HG03460 (cell line): ENCODE data around the gene CUEDC2.
A peak's percentile ranks its signal among the peaks of the same experiment; 100 is the strongest.

Experiments used
- ATAC-seq: cut with Tn5 transposase; IDR thresholded peaks from one replicate; pipeline ENCODE4 v1.9.1; 2021; ENCODE audit not compliant: unreplicated experiment

The CUEDC2 gene

DNA sequence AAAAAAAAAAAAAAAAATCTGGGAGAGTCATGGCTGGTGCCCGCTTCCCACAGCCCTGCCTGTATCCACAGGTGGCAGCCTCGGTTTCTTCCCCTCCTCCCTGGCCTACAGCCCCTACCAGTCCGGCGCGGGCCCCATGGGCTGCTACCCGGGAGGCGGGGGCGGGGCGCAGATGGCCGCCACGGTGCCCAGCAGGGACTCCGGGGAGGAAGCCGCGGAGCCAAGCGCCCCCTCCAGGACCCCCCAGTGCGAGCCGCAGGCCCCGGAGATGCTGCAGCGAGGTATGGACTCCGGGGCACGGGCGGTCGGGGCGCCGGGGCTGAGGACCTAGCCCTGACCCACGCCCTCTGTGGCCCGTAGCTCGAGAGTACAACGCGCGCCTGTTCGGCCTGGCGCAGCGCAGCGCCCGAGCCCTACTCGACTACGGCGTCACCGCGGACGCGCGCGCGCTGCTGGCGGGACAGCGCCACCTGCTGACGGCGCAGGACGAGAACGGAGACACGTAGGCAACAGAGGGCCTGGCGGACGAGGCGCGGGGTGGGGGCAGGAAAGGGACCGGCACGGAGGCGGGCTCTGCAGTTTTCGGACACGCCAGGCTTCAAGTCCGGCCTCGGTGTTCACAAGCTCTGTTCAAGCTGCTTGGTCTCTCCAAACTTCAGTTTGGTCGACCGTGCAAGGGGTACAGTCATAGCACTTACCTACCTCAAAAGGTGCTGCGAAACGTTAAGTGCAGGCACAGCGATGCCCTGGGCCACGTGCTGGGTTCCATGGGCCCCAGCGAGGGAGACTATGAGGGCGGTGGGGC lies 33.0 kb downstream of the CUEDC2 start:
- ATAC-seq = peak; percentile 33

DNA sequence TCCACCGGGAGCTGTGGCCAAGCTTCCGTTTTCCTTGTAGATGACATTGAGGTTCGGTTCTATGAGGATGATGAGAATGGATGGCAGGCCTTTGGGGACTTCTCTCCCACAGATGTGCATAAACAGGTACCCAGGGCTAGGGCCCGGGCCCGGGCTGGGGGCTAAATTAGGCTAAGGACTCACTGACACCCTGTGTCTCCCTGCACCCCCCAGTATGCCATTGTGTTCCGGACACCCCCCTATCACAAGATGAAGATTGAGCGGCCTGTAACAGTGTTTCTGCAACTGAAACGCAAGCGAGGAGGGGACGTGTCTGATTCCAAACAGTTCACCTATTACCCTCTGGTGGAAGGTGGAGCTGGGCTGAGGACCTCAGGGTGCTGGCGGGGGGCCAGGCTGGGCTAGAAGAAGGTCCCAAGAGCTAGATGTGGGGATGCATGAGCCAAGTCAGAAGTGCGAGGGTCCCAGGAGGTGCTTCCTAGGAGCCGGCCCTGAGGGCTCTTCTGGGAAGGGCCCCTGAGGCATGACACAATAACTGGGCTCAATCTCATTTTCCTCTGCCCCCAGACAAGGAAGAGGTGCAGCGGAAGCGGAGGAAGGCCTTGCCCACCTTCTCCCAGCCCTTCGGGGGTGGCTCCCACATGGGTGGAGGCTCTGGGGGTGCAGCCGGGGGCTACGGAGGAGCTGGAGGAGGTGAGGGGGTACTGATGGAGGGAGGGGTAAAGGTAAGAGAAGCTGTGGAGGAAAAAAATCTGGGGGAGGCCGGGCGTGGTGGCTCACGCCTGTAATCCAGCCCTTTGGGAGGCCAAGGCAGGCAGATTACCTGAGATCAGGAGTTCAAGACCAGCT lies 34.0 kb downstream of the CUEDC2 start:
- ATAC-seq = no peak

DNA sequence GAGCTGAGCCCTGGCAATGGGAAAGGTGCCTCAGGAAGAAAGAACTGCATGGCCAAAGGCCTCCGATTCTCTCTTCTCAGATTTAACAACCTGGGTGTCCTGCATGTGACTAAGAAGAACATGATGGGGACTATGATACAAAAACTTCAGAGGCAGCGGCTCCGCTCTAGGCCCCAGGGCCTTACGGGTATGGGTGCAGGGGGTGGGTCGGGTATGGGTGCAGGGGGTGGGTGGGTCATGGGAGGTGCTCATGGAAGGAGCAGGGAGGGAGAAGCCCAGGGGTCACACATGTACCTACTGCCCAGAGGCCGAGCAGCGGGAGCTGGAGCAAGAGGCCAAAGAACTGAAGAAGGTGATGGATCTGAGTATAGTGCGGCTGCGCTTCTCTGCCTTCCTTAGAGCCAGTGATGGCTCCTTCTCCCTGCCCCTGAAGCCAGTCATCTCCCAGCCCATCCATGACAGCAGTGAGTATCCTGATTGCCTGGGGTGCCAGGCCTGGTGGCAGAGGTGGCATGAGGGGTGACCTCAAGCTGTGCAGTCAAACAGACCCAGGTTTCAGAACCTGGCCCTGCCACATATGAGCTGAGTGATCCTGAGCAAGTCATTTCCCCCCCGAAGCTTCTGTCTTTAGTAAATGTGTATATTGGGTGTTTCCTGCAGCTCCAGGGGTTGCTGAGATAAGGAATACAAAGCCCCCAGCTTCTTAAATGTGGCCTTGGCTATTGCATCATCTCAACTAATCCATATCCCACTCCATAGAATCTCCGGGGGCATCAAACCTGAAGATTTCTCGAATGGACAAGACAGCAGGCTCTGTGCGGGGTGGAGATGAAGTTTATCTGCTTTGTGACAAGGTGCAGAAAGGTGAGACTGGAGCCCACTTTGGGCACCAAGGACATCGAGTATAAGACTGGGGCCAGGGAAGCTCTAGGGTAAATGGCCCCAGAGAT lies 34.9 kb downstream of the CUEDC2 start:
- ATAC-seq = no peak

DNA sequence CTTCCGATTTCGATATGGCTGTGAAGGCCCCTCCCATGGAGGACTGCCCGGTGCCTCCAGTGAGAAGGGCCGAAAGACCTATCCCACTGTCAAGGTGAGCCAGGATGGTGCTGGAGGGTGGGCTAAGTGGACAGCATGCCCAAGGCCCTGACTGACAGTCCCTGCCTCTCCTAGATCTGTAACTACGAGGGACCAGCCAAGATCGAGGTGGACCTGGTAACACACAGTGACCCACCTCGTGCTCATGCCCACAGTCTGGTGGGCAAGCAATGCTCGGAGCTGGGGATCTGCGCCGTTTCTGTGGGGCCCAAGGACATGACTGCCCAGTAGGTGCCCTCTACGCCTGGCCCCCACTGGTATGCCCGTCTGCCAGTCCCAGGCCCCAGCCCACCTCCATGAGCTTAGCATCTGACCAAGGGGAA lies 35.6 kb downstream of the CUEDC2 start:
- ATAC-seq = no peak

DNA sequence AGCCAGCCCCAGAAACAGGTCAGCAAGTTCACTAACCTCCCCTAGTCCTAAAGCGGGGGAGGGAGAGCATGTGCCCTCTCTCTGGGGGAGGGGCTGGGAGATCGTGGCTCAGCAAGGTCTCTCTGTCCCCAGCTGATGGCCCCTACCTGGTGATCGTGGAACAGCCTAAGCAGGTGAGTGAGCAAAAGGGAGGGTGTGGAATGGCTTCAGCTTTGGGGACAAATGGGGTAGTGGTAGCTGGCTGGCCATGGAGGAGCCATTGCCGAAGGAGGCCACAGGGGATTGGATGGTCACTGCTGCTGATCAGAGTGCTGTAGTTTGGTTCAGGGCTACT lies 36.1 kb downstream of the CUEDC2 start:
- no peak for ATAC-seq

DNA sequence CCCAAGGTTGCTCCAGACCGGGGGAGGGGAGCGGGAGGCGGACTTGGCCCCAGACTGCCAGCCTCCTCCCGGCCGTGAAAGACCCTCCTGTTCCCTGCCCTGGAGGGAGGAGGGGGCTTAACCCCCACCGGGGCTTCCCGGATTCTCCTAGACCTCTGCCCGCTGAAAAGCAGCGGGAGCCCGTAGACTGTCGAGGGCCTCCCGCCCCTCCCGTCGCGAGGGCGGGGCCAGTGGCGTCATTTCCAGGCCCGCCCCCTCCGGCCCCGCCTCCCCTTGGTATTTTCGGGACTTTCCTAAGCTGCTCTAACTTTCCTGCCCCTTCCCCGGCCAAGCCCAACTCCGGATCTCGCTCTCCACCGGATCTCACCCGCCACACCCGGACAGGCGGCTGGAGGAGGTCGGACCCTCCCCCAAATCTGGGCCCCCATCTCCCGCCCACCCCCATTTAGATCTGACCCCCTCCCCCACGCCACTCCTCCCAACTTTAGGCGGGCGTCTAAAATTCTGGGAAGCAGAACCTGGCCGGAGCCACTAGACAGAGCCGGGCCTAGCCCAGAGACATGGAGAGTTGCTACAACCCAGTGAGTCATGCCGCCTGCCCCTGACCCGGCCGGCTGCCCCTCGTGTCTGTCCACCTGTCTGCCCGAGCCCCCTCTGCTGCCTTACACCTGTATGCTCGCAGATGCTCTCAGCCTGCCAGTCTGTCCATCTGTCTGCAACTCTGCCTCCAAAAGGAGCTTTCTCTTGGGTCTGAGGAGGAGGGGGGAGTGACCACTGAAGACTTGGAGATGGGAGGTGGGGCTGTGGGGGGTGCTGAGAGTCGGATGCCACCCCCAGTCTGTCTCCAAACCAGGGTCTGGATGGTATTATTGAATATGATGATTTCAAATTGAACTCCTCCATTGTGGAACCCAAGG lies 36.7 kb downstream of the CUEDC2 start, which contains the start of gene NFKB2:
Gene NFKB2, plus strand, starts transcription at position 306 of the 917 bp plus-strand sequence. Its CDS starts 255 bp downstream, at position 561.
- ATAC-seq = peak; percentile 31

DNA sequence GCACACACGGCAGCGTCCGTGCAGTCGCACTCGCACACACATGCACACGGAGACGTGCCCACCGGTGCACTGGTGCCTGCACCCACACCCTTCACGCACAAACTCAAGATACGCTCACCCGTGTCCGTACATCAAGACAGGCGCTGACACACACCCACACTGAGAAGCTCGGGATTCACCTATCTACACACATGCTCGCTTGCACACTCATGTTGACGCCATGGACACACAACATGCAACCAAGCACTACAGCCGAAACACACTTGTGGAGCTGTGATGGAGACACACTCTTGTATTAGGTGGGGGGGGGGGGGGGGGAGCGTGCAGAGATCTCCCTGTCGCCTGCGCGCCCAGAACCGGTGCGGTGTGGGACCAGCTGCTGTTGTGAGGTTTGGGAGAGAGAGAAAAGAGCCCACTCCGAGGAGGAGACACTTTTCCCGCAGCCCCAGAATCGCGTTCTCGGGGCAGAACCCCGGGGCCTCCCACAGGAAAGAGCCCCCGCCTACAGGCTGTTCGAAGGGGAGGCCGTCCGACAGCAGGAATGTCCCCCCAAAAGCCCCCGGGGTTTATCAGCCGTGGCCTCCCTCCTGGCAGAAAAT lies 37.5 kb downstream of the CUEDC2 start:
- ATAC-seq = peak; percentile 3

DNA sequence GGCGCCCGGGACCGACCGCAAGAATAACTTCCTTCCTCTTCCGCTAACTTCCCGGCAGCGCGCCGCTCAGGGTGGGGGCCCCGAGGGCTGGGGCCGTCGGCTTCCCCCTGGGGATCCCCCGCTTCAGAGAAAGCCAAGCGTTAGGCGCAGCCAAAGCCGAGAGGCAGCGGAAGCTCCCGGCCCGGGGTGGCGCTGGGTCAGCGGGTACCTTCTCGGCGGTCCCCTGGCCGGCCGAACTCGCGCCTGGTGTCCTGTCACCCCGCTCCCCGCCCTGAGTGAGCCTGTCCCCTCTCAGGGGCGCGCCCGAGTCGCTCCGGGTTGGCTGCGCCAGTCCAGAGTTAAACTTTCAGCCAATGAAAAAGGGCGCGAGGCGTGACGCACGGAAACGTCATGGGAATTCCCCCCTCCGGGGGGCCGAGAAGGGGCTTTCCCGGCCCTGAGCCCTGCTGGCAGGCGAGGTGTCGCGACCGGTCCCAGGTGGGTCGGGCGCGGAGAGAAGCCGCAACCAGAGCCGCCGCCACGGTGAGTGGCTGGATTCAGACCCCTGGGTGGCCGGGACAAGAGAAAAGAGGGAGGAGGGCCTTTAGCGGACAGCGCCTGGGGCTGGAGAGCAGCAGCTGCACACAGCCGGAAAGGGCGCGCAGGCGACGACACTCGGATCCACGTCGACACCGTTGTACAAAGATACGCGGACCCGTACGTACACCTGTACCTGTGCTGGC lies 38.1 kb downstream of the CUEDC2 start:
- peak; percentile 74 for ATAC-seq

DNA sequence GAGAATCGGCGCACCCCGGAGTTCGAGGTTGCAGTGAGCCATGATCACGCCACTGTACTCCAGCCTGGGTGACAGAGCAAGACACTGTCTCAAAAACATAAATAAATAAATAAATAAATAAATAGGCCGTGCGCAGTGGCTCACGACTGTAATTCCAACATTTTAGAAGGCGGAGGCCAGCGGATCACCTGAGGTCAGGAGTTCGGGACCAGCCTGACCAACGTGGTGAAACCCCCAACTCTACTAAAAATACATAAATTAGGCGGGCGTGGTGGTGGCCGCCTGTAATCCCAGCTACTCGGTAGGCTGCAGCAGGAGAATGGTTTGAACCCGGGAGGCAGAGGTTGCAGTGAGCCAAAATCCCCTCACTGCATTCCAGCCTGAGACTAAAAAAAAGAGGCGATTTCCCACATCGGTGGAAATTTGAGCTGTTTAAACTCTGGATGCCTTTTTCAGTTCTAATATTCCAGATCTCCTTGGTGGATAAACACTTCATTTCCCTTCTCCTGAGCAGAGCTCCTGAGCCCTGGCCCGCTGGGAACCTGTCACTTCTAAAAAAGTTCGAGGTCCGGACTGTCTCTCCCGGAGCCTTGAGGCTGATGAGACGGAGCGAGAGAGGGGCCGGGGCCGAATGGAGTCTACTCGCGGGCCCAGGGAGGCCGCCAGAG lies 38.8 kb downstream of the CUEDC2 start:
- ATAC-seq = no peak

DNA sequence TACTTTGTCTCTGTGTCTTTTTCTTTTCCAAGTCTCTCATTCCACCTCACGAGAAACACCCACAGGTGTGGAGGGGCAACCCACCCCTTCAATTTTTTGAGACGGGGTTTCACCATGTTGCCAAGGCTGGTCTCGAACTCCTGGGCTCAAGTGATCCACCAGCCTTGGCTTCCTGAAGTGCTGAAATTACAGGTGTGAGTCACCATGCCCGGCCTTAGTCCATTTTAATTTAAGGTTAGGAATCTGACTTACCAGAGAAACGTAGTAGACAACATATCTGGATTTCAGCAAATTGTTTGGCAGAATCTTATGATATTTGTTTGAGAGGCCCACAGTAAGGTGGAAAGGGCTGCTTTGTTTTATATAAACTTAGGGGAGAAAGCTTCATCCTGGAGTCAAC lies 40.1 kb downstream of the CUEDC2 start:
- ATAC-seq = no peak

DNA sequence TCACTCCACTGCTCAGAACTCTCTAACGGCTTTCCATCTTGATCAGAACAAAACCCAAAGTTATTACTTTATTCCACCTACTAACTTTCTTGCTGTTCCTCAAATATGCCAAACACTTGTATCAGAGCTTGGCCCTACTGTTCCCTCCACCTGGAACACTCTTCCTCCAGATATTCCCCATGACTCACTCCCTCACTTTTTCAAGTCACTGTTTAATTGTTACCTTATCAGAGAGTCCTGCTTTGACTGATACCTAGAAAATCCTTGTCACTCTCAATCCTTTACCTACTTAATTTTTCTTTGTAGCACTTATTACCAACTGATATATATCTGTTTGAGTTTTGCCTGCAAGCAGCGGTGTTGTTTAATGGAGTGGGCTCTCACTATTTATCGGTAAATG lies 42.5 kb downstream of the CUEDC2 start:
- ATAC-seq = no peak

DNA sequence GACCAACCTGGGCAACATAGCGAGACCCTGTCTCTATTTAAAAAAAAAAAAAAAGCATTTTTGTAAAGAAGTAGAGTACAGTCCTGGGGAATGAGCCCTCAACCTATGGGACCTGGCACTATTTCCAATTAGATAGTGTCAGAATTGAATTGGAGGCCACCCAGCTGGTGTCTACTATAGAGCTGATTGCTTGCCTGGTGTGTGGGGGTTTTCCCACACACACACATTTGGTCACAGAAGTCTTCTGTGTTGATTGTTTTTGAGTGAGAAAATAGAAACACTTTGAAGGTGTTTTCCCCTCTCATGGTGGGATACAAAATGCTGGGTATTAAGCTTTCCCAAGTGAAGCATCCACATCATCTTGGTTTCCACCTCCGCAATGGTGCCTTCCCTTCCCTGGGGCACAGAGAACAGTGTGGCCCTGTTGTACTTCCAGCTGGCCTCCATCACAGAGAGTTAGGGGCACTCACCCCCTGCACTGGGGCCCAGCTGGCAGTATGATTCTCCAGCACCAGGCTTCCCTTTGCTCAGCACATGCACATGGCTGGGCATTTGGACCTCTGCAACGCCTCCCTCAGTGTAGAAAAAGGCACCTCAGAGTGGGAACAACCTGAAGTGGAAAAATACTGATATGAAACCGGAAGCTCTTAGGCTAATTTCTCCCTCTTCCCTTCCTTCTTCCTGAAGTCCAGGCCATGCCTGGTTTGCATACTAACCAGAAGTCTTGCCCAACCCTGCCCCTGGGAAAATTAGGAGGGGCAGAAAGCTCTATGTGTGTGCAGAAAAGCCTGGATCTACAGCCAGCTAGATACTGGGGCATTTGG lies 47.6 kb downstream of the CUEDC2 start:
- ATAC-seq = no peak

DNA sequence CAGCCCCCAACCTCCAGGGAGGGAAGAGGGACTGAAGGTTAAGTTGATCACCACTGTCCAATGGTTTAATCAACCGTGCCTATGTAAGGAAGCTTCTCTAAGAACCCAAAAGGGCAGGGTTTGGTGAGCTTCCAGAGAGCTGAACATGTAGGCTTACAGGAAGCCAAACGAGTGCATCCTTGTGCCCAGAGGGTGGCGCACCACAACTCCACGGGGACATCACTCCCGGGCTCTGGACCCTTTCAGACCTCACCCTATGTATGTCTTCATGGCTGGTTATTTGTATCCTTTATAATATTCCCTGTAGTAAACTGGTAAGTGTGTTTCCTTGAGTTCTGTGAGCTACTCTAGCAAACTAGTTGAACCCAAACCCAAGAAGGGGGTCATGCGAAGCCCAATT lies 48.3 kb downstream of the CUEDC2 start:
- no peak for ATAC-seq

DNA sequence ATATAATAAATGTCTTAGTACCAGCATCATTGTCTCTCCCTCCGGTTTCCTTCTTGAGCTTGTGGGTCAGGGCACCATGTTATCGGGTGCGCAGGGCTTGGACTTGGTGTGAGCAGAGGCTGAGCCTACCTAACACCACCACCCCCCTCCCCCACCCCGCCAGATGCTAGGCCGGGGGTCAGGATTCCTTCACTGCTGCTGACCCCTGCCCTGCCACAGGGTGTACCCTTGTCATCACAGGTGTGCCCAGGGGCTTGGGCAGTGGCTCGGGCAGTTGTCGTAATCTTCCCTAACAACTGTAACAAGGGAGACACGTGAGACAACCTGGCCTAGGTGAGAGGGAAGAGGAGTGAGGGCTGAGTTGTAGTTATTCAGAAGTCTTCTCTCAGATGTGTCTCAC lies 49.5 kb downstream of the CUEDC2 start:
- ATAC-seq = no peak

DNA sequence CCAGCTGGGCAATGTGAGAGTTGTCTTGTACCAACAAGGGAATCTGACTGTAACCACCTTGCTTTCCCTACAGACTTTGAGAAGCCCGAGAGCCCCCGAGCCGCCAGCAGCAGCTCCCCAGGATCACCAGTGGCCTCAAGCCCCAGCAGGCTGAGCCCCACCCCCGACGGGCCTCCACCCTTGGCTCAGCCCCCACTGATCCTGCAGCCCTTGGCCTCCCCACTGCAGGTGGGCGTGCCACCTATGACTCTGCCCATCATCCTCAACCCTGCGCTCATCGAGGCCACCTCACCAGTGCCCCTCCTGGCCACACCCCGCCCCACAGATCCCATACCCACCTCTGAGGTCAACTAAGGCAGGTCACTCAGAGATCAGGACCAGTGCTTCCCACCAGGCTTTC lies 50.4 kb downstream of the CUEDC2 start:
- no peak for ATAC-seq

DNA sequence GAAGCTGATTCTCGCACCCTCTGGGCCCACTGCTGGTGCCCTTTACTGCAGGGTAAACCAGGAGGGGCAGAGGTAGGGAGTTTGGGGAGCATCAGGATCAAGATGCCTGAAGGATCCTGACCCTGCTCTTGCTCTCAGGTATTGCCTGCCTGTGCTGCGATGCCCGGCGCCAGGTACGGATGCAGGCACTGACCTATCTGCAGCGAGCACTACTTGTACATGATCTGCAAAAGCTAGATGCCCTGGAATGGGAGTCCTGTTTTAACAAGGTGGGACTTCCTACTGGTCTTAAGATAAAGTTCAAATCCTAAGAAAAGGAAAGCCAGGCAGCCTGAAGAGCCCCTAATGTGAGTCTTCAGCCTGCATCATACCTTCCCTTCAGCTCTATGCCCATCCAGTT lies 53.0 kb downstream of the CUEDC2 start:
- ATAC-seq = no peak

DNA sequence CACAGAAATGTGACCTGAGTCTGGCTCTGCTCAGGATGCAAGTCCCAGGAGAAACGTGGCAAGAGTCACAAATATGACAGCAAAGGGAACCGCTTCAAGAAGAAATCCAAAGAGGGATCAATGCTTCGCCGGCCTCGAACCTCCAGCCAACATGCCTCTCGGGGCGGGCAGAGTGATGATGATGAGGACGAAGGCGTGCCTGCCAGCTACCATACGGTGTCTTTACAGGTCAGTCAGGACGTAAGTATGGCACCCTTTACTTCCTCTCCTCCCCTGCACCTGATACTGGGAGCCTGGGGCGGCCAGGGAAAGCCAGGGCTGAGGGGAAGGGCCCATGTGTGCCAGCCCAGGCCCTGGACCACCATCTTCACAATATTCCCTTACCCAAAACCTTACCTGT lies 55.5 kb downstream of the CUEDC2 start:
- ATAC-seq = no peak

DNA sequence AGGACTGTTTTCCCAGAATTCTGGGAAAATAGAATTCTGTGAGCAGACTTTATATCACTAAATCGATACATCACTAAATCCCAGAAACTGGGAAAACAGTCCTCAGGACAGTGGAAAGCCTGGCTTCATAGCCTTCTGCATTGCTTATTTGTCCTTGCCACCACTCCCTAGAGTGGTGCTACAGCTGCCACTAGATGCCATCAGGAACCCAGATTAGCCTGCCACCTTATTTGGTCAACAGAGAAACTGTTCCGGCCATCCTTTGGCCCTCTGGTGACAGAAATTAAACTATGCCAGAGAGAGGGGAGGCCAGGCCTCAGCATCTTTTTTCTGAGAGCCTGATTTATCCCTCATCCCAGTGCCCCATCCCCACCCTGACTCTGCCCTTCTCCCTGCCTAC lies 56.5 kb downstream of the CUEDC2 start:
- ATAC-seq = no peak
